ENCODE measurements around the gene VSTM2L. TPM values are rescaled to one million over a fixed set of nuclear protein-coding genes. Genes with fewer than 3 reads are reported as not detected.

The VSTM2L gene
- total and polyA plus RNA-seq, 2 of the 13 experiments (the other 11 are each of a cell fraction or from before 2014, with no cell fraction given): not detected

GRCh38 chr20:37878835-37879599, 23.9 kb upstream of the VSTM2L start (continued):
- TF ChIP-seq KDM5B (CRISPR knock-in tag; IDR thresholded peaks at IDR 0.05; ENCODE audit: borderline replicate concordance) (0 out of 2 replicates have a peak, but pooled peaks have one; percentile 33), MBNL3 (CRISPR knock-in tag; conservative IDR thresholded peaks at IDR 0.05) (no peak), KDM2A (CRISPR knock-in tag; IDR thresholded peaks at IDR 0.05; ENCODE audit: borderline replicate concordance, low read depth) (peak; percentile 7; the same call in 1 of the 2 replicates), GZF1 (CRISPR knock-in tag; IDR thresholded peaks at IDR 0.05) (no peak), ZNF235 (CRISPR knock-in tag; IDR thresholded peaks at IDR 0.05; ENCODE audit: borderline replicate concordance) (no peak), ZSCAN5A (CRISPR knock-in tag; IDR thresholded peaks at IDR 0.05; ENCODE audit: borderline replicate concordance) (no peak), ZNF350 (CRISPR knock-in tag; IDR thresholded peaks at IDR 0.05; ENCODE audit: borderline replicate concordance, low read depth) (no peak), ZBTB49 (CRISPR knock-in tag; IDR thresholded peaks at IDR 0.05; ENCODE audit: borderline replicate concordance) (no peak), ZNF766 (CRISPR knock-in tag; IDR thresholded peaks at IDR 0.05; ENCODE audit: borderline replicate concordance) (no peak), PATZ1 (CRISPR knock-in tag; IDR thresholded peaks at IDR 0.05) (no peak)
- TF ChIP-seq, protein P1, sequence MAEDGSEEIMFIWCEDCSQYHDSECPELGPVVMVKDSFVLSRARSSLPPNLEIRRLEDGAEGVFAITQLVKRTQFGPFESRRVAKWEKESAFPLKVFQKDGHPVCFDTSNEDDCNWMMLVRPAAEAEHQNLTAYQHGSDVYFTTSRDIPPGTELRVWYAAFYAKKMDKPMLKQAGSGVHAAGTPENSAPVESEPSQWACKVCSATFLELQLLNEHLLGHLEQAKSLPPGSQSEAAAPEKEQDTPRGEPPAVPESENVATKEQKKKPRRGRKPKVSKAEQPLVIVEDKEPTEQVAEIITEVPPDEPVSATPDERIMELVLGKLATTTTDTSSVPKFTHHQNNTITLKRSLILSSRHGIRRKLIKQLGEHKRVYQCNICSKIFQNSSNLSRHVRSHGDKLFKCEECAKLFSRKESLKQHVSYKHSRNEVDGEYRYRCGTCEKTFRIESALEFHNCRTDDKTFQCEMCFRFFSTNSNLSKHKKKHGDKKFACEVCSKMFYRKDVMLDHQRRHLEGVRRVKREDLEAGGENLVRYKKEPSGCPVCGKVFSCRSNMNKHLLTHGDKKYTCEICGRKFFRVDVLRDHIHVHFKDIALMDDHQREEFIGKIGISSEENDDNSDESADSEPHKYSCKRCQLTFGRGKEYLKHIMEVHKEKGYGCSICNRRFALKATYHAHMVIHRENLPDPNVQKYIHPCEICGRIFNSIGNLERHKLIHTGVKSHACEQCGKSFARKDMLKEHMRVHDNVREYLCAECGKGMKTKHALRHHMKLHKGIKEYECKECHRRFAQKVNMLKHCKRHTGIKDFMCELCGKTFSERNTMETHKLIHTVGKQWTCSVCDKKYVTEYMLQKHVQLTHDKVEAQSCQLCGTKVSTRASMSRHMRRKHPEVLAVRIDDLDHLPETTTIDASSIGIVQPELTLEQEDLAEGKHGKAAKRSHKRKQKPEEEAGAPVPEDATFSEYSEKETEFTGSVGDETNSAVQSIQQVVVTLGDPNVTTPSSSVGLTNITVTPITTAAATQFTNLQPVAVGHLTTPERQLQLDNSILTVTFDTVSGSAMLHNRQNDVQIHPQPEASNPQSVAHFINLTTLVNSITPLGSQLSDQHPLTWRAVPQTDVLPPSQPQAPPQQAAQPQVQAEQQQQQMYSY (CRISPR knock-in tag; IDR thresholded peaks at IDR 0.05): no peak

All from HepG2 (cell line).